Measurements from ENCODE around the gene HOXD11. TPM values are rescaled to one million over a fixed set of nuclear protein-coding genes. Genes with fewer than 3 reads are reported as not detected.
A peak's percentile ranks its signal among the peaks of the same experiment; 100 is the strongest.

Gene HOXD11
- total and polyA plus RNA-seq, 2 of the 4 experiments (the other 2 are of a cell fraction), result not detected

DNA sequence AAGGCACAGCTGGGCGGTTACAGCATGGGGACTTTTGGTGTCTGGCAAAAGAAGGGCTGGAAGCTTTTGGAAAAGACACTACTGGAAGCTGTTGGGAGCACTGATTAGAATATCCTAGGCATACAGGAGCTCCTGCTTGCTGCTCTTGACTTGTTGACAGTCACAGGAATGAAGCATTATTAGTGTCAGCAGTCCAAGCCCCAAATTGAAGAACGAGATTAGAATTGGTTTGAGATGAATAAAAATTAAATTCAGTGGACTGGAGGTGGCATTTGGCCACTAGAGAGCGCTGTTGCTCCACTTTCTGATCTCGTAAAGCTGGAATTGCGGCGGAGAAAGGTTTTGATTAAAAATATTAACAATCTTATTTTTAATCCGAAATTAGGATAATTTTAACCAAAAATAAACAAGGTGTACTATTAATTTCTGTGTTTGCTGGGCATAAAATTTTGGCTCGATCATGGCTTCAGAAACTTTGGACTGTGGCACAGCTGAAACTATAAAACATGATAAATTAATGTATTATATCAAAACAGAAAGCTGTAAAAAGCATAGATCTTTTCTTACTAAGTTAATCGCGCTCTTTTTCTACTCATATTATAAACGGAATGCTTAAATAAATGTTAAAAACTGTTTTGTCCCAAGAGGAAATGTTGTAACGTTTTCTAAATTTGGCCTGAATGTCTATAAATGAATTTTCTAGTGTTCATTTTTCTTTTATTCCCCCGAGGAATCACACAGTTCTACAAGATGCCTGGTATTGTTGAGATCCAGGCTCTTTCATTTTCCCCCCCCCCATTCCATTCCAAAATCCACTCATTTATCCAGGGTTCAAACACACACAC lies 20.1 kb downstream of the HOXD11 start:
- no peak overlapping the region for H3K14ac ChIP-seq (replicated peaks; ENCODE audit: low read depth, low read length)
- H2AK5ac ChIP-seq (ENCODE audit: low read depth, low read length), result no peak overlapping the region
- dilution Hi-C loops (cut with HindIII; ENCODE audit: low sequenced_read_pairs, unreplicated experiment), result no loop called here
- in situ Hi-C loops (cut with MboI; ENCODE audit: low sequenced_read_pairs), result loop anchor here (5.0 to 10.0 kb wide), 4 partner anchors 328 to 1028 kb away; no protein-coding TSS in a partner anchor
- H2BK15ac ChIP-seq (ENCODE audit: low read depth, low read length), result no peak overlapping the region
- no peak overlapping the region for H3K4me3 ChIP-seq (ENCODE audit: insufficient read depth, low read depth, low read length)
- intact Hi-C loops (cut with micrococcal nuclease), result loop anchor here (1.0 to 2.0 kb wide), 6 partner anchors 427 to 1632 kb away; no protein-coding TSS in a partner anchor
- BruUV-seq (replicated peaks), result no TSS peak
- H3K4me2 ChIP-seq (ENCODE audit: low read depth, low read length), result no peak overlapping the region
- no peaks in the 10 kb centered on the region; the same call in 1 of the 2 replicates for H4K20me1 ChIP-seq (ENCODE audit: insufficient read depth, low read length)
- no peak overlapping the region for H3K23ac ChIP-seq (ENCODE audit: low read depth, low read length)
- H2BK120ac ChIP-seq (ENCODE audit: low read depth, low read length), result no peak overlapping the region
- H3K27ac ChIP-seq (ENCODE audit: insufficient read depth, low read length), result no peak overlapping the region
- POLR2A ChIA-PET (ENCODE audit: unreplicated experiment), result no interaction called here
- no peak overlapping the region for H2BK20ac ChIP-seq (ENCODE audit: low read depth, low read length)
- no peak overlapping the region for H4K5ac ChIP-seq (ENCODE audit: low read depth, low read length)
- TF ChIP-seq RAD21 (IDR thresholded peaks at IDR 0.05; ENCODE audit: low read length) (peak; percentile 89), CEBPB (IDR thresholded peaks at IDR 0.05; ENCODE audit: low read depth, low read length) (no peak), SMC3 (IDR thresholded peaks at IDR 0.05; ENCODE audit: low read depth, low read length) (peak; percentile 86)
- TF ChIP-seq, protein P1, sequence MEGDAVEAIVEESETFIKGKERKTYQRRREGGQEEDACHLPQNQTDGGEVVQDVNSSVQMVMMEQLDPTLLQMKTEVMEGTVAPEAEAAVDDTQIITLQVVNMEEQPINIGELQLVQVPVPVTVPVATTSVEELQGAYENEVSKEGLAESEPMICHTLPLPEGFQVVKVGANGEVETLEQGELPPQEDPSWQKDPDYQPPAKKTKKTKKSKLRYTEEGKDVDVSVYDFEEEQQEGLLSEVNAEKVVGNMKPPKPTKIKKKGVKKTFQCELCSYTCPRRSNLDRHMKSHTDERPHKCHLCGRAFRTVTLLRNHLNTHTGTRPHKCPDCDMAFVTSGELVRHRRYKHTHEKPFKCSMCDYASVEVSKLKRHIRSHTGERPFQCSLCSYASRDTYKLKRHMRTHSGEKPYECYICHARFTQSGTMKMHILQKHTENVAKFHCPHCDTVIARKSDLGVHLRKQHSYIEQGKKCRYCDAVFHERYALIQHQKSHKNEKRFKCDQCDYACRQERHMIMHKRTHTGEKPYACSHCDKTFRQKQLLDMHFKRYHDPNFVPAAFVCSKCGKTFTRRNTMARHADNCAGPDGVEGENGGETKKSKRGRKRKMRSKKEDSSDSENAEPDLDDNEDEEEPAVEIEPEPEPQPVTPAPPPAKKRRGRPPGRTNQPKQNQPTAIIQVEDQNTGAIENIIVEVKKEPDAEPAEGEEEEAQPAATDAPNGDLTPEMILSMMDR (conservative IDR thresholded peaks at IDR 0.05; ENCODE audit: low read depth, low read length), result peak; percentile 92
- CTCF ChIA-PET, result interaction anchor here (0.6 to 3.7 kb wide), 25 partner anchors 11 to 1281 kb away, joined by 3 to 22 read pairs (median 4); no protein-coding TSS in a partner anchor
- no peaks in the 10 kb centered on the region for H3K4me1 ChIP-seq (ENCODE audit: control insufficient read depth, insufficient read depth, low read length)
- no peak overlapping the region for H3K9ac ChIP-seq (ENCODE audit: low read depth, low read length)
- no peak overlapping the region for H2AFZ ChIP-seq (replicated peaks; ENCODE audit: low read length, poor library complexity)
- H3K79me1 ChIP-seq (ENCODE audit: low read depth in 1 of 2, low read length in 2 of 2), result no peaks in the 10 kb centered on the region
- no peak overlapping the region for H3K18ac ChIP-seq (ENCODE audit: low read depth, low read length)
- no peak overlapping the region for H4K91ac ChIP-seq (ENCODE audit: insufficient read depth, low read depth, low read length)
- no peak overlapping the region for H2BK5ac ChIP-seq (ENCODE audit: low read depth, low read length, poor library complexity, severe bottlenecking)
- H3K4ac ChIP-seq (ENCODE audit: low read depth, low read length), result no peak overlapping the region
- peaks cover 88% of the 10 kb centered on the region for H3K27me3 ChIP-seq (ENCODE audit: control insufficient read depth, insufficient read depth, low read length)
- ATAC-seq (ENCODE audit: low read depth), result peak; percentile 40; the same call in 1 of the 2 replicates
- H3K9me1 ChIP-seq (ENCODE audit: insufficient read depth, low read length), result no peaks in the 10 kb centered on the region
- peak; percentile 58 for DNase-seq
- no peak overlapping the region for H3K56ac ChIP-seq (ENCODE audit: extremely low read depth, insufficient read depth, low read length)
- H3K9me3 ChIP-seq (ENCODE audit: control insufficient read depth, insufficient read depth, low read length), result peaks cover 2% of the 10 kb centered on the region; the same call in 1 of the 2 replicates
- no CpG with 5 or more reads among the region's 13 CpGs for WGBS, 2 experiments (ENCODE audit: extremely low coverage in 2 of 2, insufficient read length in 1 of 2)
- H2AK9ac ChIP-seq (replicated peaks; ENCODE audit: low read depth, low read length, poor library complexity), result no peak overlapping the region
- no peaks in the 10 kb centered on the region for H3K36me3 ChIP-seq (ENCODE audit: control insufficient read depth, insufficient read depth, low read length)
- H4K8ac ChIP-seq (ENCODE audit: low read depth in 2 of 2, low read length in 2 of 2), result no peak overlapping the region
